COR-L47 (cell line): ENCODE data around the gene MPP7.

ENCODE experiments used
- DNase-seq: peaks from one replicate; lab custom pipeline; 2025; lab: John Stamatoyannopoulos, UW

MPP7 gene

GRCh38 chr10:28305553-28305952 is 2.7 kb upstream of the MPP7 start:
- no peak for DNase-seq

- no peak for DNase-seq
These were observed 1.2 kb upstream of the MPP7 start for GRCh38 chr10:28304032-28304571.

- no peak for DNase-seq
These were observed 739 bp downstream of the MPP7 start for GRCh38 chr10:28302012-28302637.

GRCh38 chr10:28300027-28300426 is 2.8 kb downstream of the MPP7 start:
- no peak for DNase-seq

GRCh38 chr10:28298951-28299350 is 3.9 kb downstream of the MPP7 start:
- DNase-seq = no peak

GRCh38 chr10:28296023-28296422 is 6.8 kb downstream of the MPP7 start:
- no peak for DNase-seq

- no peak for DNase-seq
These were observed 7.5 kb downstream of the MPP7 start for GRCh38 chr10:28295336-28295735.

GRCh38 chr10:28294809-28295208 is 8.1 kb downstream of the MPP7 start:
- DNase-seq = no peak

- no peak for DNase-seq
These were observed 8.7 kb downstream of the MPP7 start for GRCh38 chr10:28294169-28294532.

GRCh38 chr10:28293236-28294168 is 9.4 kb downstream of the MPP7 start:
- no peak for DNase-seq

- DNase-seq = no peak
These were observed 11.0 kb downstream of the MPP7 start for GRCh38 chr10:28291881-28292297.

GRCh38 chr10:28285816-28286215 is 17.0 kb downstream of the MPP7 start:
- no peak for DNase-seq

- DNase-seq = no peak
These were observed 18.7 kb downstream of the MPP7 start for GRCh38 chr10:28284126-28284525.

GRCh38 chr10:28283251-28283650 is 19.6 kb downstream of the MPP7 start:
- DNase-seq = no peak

- no peak for DNase-seq
These were observed 20.5 kb downstream of the MPP7 start for GRCh38 chr10:28282336-28282735.

GRCh38 chr10:28281726-28282315 is 21.0 kb downstream of the MPP7 start:
- no peak for DNase-seq

- no peak for DNase-seq
These were observed 22.2 kb downstream of the MPP7 start for GRCh38 chr10:28280652-28281051.

- DNase-seq = no peak
These were observed 23.0 kb downstream of the MPP7 start for GRCh38 chr10:28279878-28280277.

- DNase-seq = no peak
These were observed 24.0 kb downstream of the MPP7 start for GRCh38 chr10:28278842-28279241.

GRCh38 chr10:28276384-28276783 is 26.5 kb downstream of the MPP7 start:
- no peak for DNase-seq

- no peak for DNase-seq
These were observed 28.4 kb downstream of the MPP7 start for GRCh38 chr10:28274475-28274874.

- DNase-seq = no peak
These were observed 29.5 kb downstream of the MPP7 start for GRCh38 chr10:28273343-28273742.
